HepG2 (cell line): ENCODE data around the gene EOGT. TPM values are rescaled to one million over a fixed set of nuclear protein-coding genes. Genes with fewer than 3 reads are reported as not detected.

Experiments
- AGO2 ChIP-seq: fragments of 200-400 bp; formaldehyde crosslinking; optimal IDR thresholded peaks from 2 replicates; pipeline ENCODE3; 2017; ENCODE audit warnings: mild to moderate bottlenecking, low read depth, low read length, moderate library complexity
- ATAD3A ChIP-seq: sonication (generic); formaldehyde crosslinking; IDR thresholded peaks from 2 replicates; pipeline ENCODE4 v1.4.0; 2020; ENCODE audit warnings: missing genetic modification reagents
- DMAP1 ChIP-seq: IDR thresholded peaks from 2 replicates; pipeline ENCODE4 v1.6.1; 2016
- ELF3 ChIP-seq: IDR thresholded peaks from 2 replicates; pipeline ENCODE4 v1.6.1; 2016; ENCODE audit warnings: missing genetic modification reagents, missing compliant biosample characterization
- FOXO4 ChIP-seq: sonication (generic); formaldehyde crosslinking; conservative IDR thresholded peaks from 2 replicates; pipeline ENCODE4 v1.8.1; 2023; ENCODE audit warnings: missing genetic modification reagents
- KAT8 ChIP-seq: IDR thresholded peaks from 2 replicates; pipeline ENCODE4 v1.6.1; 2016; ENCODE audit warnings: missing genetic modification reagents, missing compliant biosample characterization
- LCORL ChIP-seq, 2 experiments: fragments of 450-650 bp in 1 of 2; sonication (generic) in 1 of 2; formaldehyde crosslinking in 1 of 2; IDR thresholded peaks; 2 replicates each; pipeline versions ENCODE4 v1.5.0 to v1.6.1; 2017 to 2020; ENCODE audit warnings: antibody characterized with exemption in 1 of 2, missing genetic modification reagents in 1 of 2
- MXD1 ChIP-seq: sonication (generic); formaldehyde crosslinking; IDR thresholded peaks from 2 replicates; pipeline ENCODE4 v1.4.0; 2020; ENCODE audit warnings: mild to moderate bottlenecking, missing genetic modification reagents
- MZF1 ChIP-seq: sonication (generic); formaldehyde crosslinking; IDR thresholded peaks from 2 replicates; pipeline ENCODE4 v1.8.1; 2023; ENCODE audit warnings: mild to moderate bottlenecking, missing genetic modification reagents, borderline replicate concordance
- NFRKB ChIP-seq: fragments of 450-650 bp; IDR thresholded peaks from 2 replicates; pipeline ENCODE4 v1.6.1; 2017
- NFYC ChIP-seq: IDR thresholded peaks from 2 replicates; pipeline ENCODE4 v1.6.1; 2016; ENCODE audit warnings: missing genetic modification reagents, missing compliant biosample characterization
- NRL ChIP-seq: sonication (generic); formaldehyde crosslinking; IDR thresholded peaks from 2 replicates; pipeline ENCODE4 v1.5.0; 2020; ENCODE audit warnings: missing genetic modification reagents, mild to moderate bottlenecking, moderate library complexity, borderline replicate concordance
- REPIN1 ChIP-seq: sonication (generic); formaldehyde crosslinking; IDR thresholded peaks from 2 replicates; pipeline ENCODE4 v1.8.0; 2022; ENCODE audit warnings: missing genetic modification reagents, low read depth, mild to moderate bottlenecking, borderline replicate concordance
- TAF1 ChIP-seq: sonication (generic); formaldehyde crosslinking; IDR thresholded peaks from 2 replicates; pipeline ENCODE4 v1.4.0; 2020; ENCODE audit warnings: missing genetic modification reagents
- TAF15 ChIP-seq: fragments of 200-400 bp; formaldehyde crosslinking; IDR thresholded peaks from one replicate; pipeline ENCODE4 v1.6.1; 2018; ENCODE audit warnings: mild to moderate bottlenecking, low read depth, low read length; ENCODE audit not compliant: poor library complexity, severe bottlenecking
- TEAD2 ChIP-seq: sonication (generic); formaldehyde crosslinking; IDR thresholded peaks from 2 replicates; pipeline ENCODE4 v1.9.0; 2021; ENCODE audit warnings: missing genetic modification reagents
- THAP11 ChIP-seq: IDR thresholded peaks from 2 replicates; pipeline ENCODE4 v1.6.1; 2016; ENCODE audit warnings: missing biosample characterization, missing genetic modification reagents
- TSC22D2 ChIP-seq: sonication (generic); formaldehyde crosslinking; IDR thresholded peaks from 2 replicates; pipeline ENCODE4 v1.5.1; 2020; ENCODE audit warnings: missing genetic modification reagents, mild to moderate bottlenecking, borderline replicate concordance
- ZNF670 ChIP-seq: sonication (generic); formaldehyde crosslinking; IDR thresholded peaks from 2 replicates; pipeline ENCODE4 v1.8.0; 2022; ENCODE audit warnings: mild to moderate bottlenecking, missing genetic modification reagents, borderline replicate concordance
- ZNF687 ChIP-seq: sonication (generic); formaldehyde crosslinking; IDR thresholded peaks from 2 replicates; pipeline ENCODE4 v1.5.1; 2020; ENCODE audit warnings: mild to moderate bottlenecking, missing genetic modification reagents, moderate library complexity
- ZNF780A ChIP-seq: sonication (generic); formaldehyde crosslinking; IDR thresholded peaks from 2 replicates; pipeline ENCODE4 v1.8.0; 2022; ENCODE audit warnings: mild to moderate bottlenecking, missing genetic modification reagents, moderate library complexity
- ZNF792 ChIP-seq: IDR thresholded peaks from 2 replicates; pipeline ENCODE4 v1.6.1; 2016
- ZUFSP ChIP-seq: sonication (generic); formaldehyde crosslinking; IDR thresholded peaks from 2 replicates; pipeline ENCODE4 v1.9.0; 2021; ENCODE audit warnings: missing genetic modification reagents, mild to moderate bottlenecking, borderline replicate concordance
- polyA plus RNA-seq, 8 experiments: library from polyadenylated mRNA; depleted of rRNA in 3 of 8; stranded (reverse) in 7 of 8; unstranded in 1 of 8; fragments of >200 nt; fragmentation: Illumina TruSeq in 4 of 8; extraction: Trizol in 4 of 8; gene quantifications; 2 replicates each; pipeline versions ENCODE4 v1.2.1 to v1.2.3, GENCODE V29; 2011 to 2016; ENCODE audit warnings: low read depth in 4 of 8, missing spikeins in 1 of 8, mixed read lengths in 1 of 8; ENCODE audit not compliant: insufficient read depth in 1 of 8
- total RNA-seq, 5 experiments: library from RNA; depleted of rRNA; stranded (reverse); fragments of >200 nt; fragmentation: Illumina TruSeq; extraction: Trizol; gene quantifications; 2 replicates each; pipeline ENCODE4 v1.2.3, GENCODE V29; 2016; ENCODE audit warnings: low read depth in 1 of 5

Gene EOGT
- total and polyA plus RNA-seq, 2 of the 13 experiments (the other 11 are each of a cell fraction or from before 2014, with no cell fraction given): 4.5 to 18.6 TPM

DNA sequence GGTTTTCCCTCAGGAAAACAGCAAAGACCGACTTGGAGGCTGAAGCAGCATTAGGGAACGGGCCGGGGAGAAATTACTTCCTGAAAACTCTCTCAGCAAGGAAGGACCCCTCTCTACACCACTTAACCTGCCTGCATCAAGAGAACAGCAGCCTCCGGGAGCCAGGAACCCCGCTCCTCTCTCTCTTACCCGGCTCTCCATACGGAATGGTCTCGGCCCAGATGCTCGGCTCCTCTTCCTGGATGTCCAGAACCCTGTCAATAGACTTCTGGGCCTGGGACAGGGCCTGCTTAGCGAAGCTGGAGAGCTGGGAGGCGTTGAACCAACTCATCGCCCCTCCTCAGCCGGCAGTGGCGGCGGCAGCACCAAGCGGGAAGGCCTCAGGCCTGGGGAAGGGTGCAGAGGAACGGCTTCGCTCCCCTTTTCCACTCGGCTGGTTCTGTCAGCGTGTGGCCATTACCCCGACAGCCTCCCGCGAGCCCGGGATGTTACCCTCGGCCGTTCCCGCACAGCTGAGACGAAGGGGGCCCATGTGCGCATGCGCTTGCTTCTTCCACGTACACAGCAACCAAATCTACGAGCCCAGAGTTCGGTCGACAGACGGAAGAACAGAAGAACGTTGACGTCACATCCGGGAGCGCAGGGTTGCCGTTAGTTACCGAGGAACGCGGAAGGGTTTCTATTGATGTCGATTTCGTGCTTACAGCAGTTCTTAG, 38.4 kb upstream of the EOGT start, which contains the start of gene TMF1 (continued):
- TF ChIP-seq TAF15 (no peak), THAP11 (CRISPR knock-in tag) (peak; percentile 82), KAT8 (CRISPR knock-in tag) (peak; percentile 90), ATAD3A (CRISPR knock-in tag) (no peak), TAF1 (peak; percentile 85), ZNF780A (CRISPR knock-in tag) (no peak), DMAP1 (CRISPR knock-in tag) (peak; percentile 93), MXD1 (CRISPR knock-in tag) (peak; percentile 63; the same call in 1 of the 2 replicates), REPIN1 (peak; percentile 20; the same call in 1 of the 2 replicates), ELF3 (peak; percentile 80), ZNF687 (peak; percentile 89), FOXO4 (0 out of 2 replicates have a peak, but pooled peaks have one; percentile 81), TSC22D2 (CRISPR knock-in tag) (no peak), ZUFSP (CRISPR knock-in tag) (no peak), NFRKB (no peak), ZNF792 (CRISPR knock-in tag) (peak; percentile 47; the same call in 1 of the 2 replicates), ZNF670 (CRISPR knock-in tag) (peak; percentile 36; the same call in 1 of the 2 replicates), NRL (CRISPR knock-in tag) (peak; percentile 93), AGO2 (peak; percentile 77), TEAD2 (CRISPR knock-in tag) (no peak), MZF1 (CRISPR knock-in tag) (0 out of 2 replicates have a peak, but pooled peaks have one; percentile 36), NFYC (0 out of 2 replicates have a peak, but pooled peaks have one; percentile 9), LCORL (IDR thresholded peaks at IDR 0.05) (no peak), LCORL (CRISPR knock-in tag; IDR thresholded peaks at IDR 0.05) (peak; percentile 30; the same call in 1 of the 2 replicates)
